ENCODE results near the gene TTLL13. TPM values are rescaled to one million over a fixed set of nuclear protein-coding genes. Genes with fewer than 3 reads are reported as not detected.

Gene TTLL13
- total and polyA plus RNA-seq, 2 of the 8 experiments (the other 6 are each of a cell fraction or from before 2014, with no cell fraction given): 0.03 TPM; not detected in 1

- Histone ChIP-seq H3K18ac (ENCODE audit: extremely low read depth, low read length) (no peak overlapping the region), H2AFZ (ENCODE audit: low read length) (no peak overlapping the region), H4K91ac (replicated peaks; ENCODE audit: insufficient read length, low read length) (no peak overlapping the region), H3K9me3 (ENCODE audit: insufficient read depth in 2 of 2, low read depth in 1 of 2, low read length in 1 of 2) (no peaks in the 10 kb centered on the region), H3K23ac (ENCODE audit: insufficient read length) (no peak overlapping the region), H3K79me1 (ENCODE audit: low read depth, low read length) (no peaks in the 10 kb centered on the region), H3K79me2 (ENCODE audit: control insufficient read depth in 1 of 2, insufficient read depth in 2 of 2, low read length in 2 of 2) (peaks cover 8 to 21% of the 10 kb centered on the region in 2 experiments), H3K4me1 (replicated peaks in 1 of 4; ENCODE audit: control insufficient read depth in 3 of 4, insufficient read depth in 4 of 4, low read length in 3 of 4) (peaks cover 0 to 11% (median 4%) of the 10 kb centered on the region in 4 experiments; a peak in 5 of 7 replicates), H3K27me3 (replicated peaks in 1 of 4; ENCODE audit: control insufficient read depth in 3 of 4, extremely low read depth in 1 of 4, insufficient read depth in 3 of 4, low read length in 3 of 4) (no peaks in the 10 kb centered on the region), H2BK120ac (replicated peaks; ENCODE audit: low read depth, low read length) (no peak overlapping the region), H3K4me2 (ENCODE audit: insufficient read depth in 1 of 2, low read depth in 2 of 2, low read length in 2 of 2) (no peak overlapping the region), H3K56ac (replicated peaks; ENCODE audit: insufficient read length, low read depth, low read length) (no peak overlapping the region), H2AK5ac (ENCODE audit: low read depth, low read length) (no peak overlapping the region), H3K9ac (replicated peaks in 1 of 4; ENCODE audit: extremely low read depth in 1 of 4, low read depth in 3 of 4, low read length in 3 of 4) (no peak overlapping the region), H3K14ac (ENCODE audit: insufficient read length) (no peak overlapping the region), H3K23me2 (ENCODE audit: low read depth, low read length) (peaks cover 10% of the 10 kb centered on the region), H4K5ac (ENCODE audit: insufficient read length, low read depth, low read length) (no peak overlapping the region), H2BK12ac (ENCODE audit: low read depth, low read length) (no peak overlapping the region), H3K4ac (replicated peaks; ENCODE audit: insufficient read length, low read depth, low read length) (no peak overlapping the region), H4K8ac (ENCODE audit: extremely low read depth, insufficient read depth, low read length) (no peak overlapping the region), H4K20me1 (replicated peaks in 1 of 2; ENCODE audit: control insufficient read depth in 1 of 2, insufficient read depth in 2 of 2, low read length in 2 of 2) (no peaks in the 10 kb centered on the region), H3K27ac (ENCODE audit: low read depth, low read length) (no peak overlapping the region), H2BK15ac (ENCODE audit: low read length) (no peak overlapping the region), H2BK20ac (ENCODE audit: low read length) (no peak overlapping the region), H3K36me3 (ENCODE audit: control insufficient read depth in 2 of 4, insufficient read depth in 4 of 4, low read length in 3 of 4) (peaks cover 0 to 4% (median 0%) of the 10 kb centered on the region in 4 experiments; a peak in 2 of 8 replicates), H3K4me3 (ENCODE audit: extremely low read depth in 1 of 4, insufficient read depth in 2 of 4, low read depth in 3 of 4, low read length in 4 of 4) (no peak overlapping the region), H2BK5ac (ENCODE audit: low read depth, low read length) (no peak overlapping the region)
- DNase-seq (ENCODE audit: low read depth in 1 of 2, low spot score in 2 of 2): no peak
- TF ChIP-seq SIRT6 (IDR thresholded peaks at IDR 0.05; ENCODE audit: low read length) (no peak), RXRA (IDR thresholded peaks at IDR 0.05; ENCODE audit: insufficient read depth, low read depth, low read length) (no peak), TAF7 (optimal IDR thresholded peaks at IDR 0.05; ENCODE audit: borderline replicate concordance, low read depth, low read length) (no peak), PHF8 (conservative IDR thresholded peaks at IDR 0.05; ENCODE audit: low read depth, low read length) (no peak)
- CTCF ChIA-PET (ENCODE audit: partially characterized antibody): interaction anchor here (0.6 to 2.4 kb wide), 7 partner anchors 10 to 203 kb away, joined by 3 to 10 read pairs (median 4); partner anchors contain the start of genes CIB1, GDPGP1 and TTLL13
- POLR2A ChIA-PET (ENCODE audit: partially characterized antibody): interaction anchor here (1.1 to 1.7 kb wide), 4 partner anchors 9 to 29 kb away, joined by 4 to 7 read pairs (median 4); partner anchors contain the start of genes CIB1 and GDPGP1
- 84% methylated on average over 5 of the region's 5 CpGs; no CpG with 5 or more reads in 1 of the 2 experiments for WGBS, 2 experiments (ENCODE audit: extremely low coverage in 1 of 2, insufficient coverage in 1 of 2, insufficient read length in 1 of 2, insufficient replicate concordance in 2 of 2, low coverage in 1 of 2, low lambda C conversion rate in 2 of 2, missing lambda C conversion rate in 1 of 2)
- no peak for FAIRE-seq
These were observed 13.1 kb downstream of the TTLL13 start for GRCh38 chr15:90262426-90262825.
